GM13976 (cell line): ENCODE measurements around the gene GPAT2.
"Not testable (repeated sequence)": the region's sequence is repeated elsewhere in the genome, so short reads cannot be mapped to it uniquely, and the experiment has no call there.

ENCODE experiments used
- DNase-seq: peaks from one replicate; pipeline ENCODE4 v3.0.0; 2012; ENCODE audit warnings: low spot score
- in situ Hi-C: fragments of 300-500 bp; cut with MboI; formaldehyde crosslinking; loops from one replicate; pipeline ENCODE4 v1.12.0; 2022; ENCODE audit warnings: low sequenced_read_pairs, mixed read lengths, inconsistent platforms; ENCODE audit not compliant: unreplicated experiment
- TF ChIP-seq, protein P1 (sequence below): IDR thresholded peaks from 2 replicates; pipeline ENCODE4 v1.5.1; 2012; ENCODE audit warnings: borderline replicate concordance, mild to moderate bottlenecking; ENCODE audit not compliant: insufficient read depth; ENCODE audit errors: extremely low read depth, missing control alignments, control extremely low read depth

The GPAT2 gene

DNA sequence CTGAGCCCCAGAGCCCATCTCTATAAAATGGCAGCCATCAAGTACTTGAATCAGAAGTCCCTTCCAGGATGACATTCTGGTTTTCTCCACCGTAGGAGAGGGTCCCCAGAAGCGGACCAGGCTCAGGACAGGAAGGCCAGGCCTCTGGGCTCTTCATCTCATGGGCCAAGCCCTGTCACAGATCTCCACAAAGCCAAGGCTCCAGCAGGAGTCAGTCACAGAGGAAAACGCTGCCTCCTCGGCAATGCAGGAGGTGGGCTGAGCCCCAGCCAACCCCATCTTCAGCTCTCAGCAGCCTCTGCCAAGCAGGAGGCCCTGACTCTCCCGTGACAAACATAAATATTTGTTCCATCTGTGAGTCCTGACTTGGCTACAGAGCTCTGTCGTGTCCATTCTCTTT, 39.4 kb upstream of the GPAT2 start:
- DNase-seq = no peak
- in situ Hi-C loops = loop anchor here (25.0 kb wide), 1 partner anchor 1613 kb away; no protein-coding TSS in a partner anchor
- TF ChIP-seq, protein P1, sequence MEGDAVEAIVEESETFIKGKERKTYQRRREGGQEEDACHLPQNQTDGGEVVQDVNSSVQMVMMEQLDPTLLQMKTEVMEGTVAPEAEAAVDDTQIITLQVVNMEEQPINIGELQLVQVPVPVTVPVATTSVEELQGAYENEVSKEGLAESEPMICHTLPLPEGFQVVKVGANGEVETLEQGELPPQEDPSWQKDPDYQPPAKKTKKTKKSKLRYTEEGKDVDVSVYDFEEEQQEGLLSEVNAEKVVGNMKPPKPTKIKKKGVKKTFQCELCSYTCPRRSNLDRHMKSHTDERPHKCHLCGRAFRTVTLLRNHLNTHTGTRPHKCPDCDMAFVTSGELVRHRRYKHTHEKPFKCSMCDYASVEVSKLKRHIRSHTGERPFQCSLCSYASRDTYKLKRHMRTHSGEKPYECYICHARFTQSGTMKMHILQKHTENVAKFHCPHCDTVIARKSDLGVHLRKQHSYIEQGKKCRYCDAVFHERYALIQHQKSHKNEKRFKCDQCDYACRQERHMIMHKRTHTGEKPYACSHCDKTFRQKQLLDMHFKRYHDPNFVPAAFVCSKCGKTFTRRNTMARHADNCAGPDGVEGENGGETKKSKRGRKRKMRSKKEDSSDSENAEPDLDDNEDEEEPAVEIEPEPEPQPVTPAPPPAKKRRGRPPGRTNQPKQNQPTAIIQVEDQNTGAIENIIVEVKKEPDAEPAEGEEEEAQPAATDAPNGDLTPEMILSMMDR = no peak

GRCh38 chr2:96073170-96073775, 38.6 kb upstream of the GPAT2 start:
- TF ChIP-seq, protein P1 = no peak
- DNase-seq = no peak
- in situ Hi-C loops = loop anchor here (25.0 kb wide), 1 partner anchor 1614 kb away; no protein-coding TSS in a partner anchor

- no peak for DNase-seq
- in situ Hi-C loops = loop anchor here (25.0 kb wide), 1 partner anchor 1615 kb away; no protein-coding TSS in a partner anchor
- TF ChIP-seq, protein P1 = no peak
These were observed 38.0 kb upstream of the GPAT2 start for GRCh38 chr2:96072746-96073145.

GRCh38 chr2:96071977-96072491, 37.3 kb upstream of the GPAT2 start:
- in situ Hi-C loops = loop anchor here (25.0 kb wide), 1 partner anchor 1615 kb away; no protein-coding TSS in a partner anchor
- not testable (repeated sequence) for DNase-seq

- not testable (repeated sequence) for DNase-seq
- in situ Hi-C loops = loop anchor here (25.0 kb wide), 1 partner anchor 1616 kb away; no protein-coding TSS in a partner anchor
These were observed 36.6 kb upstream of the GPAT2 start for GRCh38 chr2:96071087-96071976.

DNA sequence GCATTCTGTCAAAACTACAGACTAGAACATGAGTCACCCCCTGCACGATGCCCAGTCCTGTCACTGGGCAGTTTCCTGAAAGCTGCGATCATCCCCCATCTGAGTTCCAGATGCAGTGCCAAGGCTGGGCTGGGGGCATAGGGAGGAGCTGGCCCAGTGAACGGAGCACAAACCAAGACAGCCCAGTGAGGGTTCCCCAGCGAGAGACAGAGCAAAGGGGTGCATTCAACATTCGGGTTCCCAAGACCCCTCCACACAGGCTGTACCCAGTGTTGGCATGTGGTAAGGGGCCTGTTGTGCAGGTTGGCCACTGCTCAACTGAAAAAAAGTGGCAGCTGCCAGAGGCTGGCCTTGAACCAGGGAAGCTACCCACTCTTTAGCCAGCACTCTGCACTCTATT, 35.6 kb upstream of the GPAT2 start:
- in situ Hi-C loops = loop anchor here (25.0 kb wide), 1 partner anchor 1617 kb away; no protein-coding TSS in a partner anchor
- DNase-seq = not testable (repeated sequence)

- DNase-seq = not testable (repeated sequence)
- in situ Hi-C loops = loop anchor here (25.0 kb wide), 1 partner anchor 1617 kb away; no protein-coding TSS in a partner anchor
These were observed 35.2 kb upstream of the GPAT2 start for GRCh38 chr2:96069878-96070277.

- in situ Hi-C loops = loop anchor here (25.0 kb wide), 1 partner anchor 1619 kb away; no protein-coding TSS in a partner anchor
- not testable (repeated sequence) for DNase-seq
These were observed 33.3 kb upstream of the GPAT2 start for GRCh38 chr2:96067902-96068581.

- not testable (repeated sequence) for DNase-seq
- in situ Hi-C loops = loop anchor here (25.0 kb wide), 1 partner anchor 1620 kb away; no protein-coding TSS in a partner anchor
These were observed 32.5 kb upstream of the GPAT2 start for GRCh38 chr2:96067098-96067660.

GRCh38 chr2:96066511-96066910, 31.8 kb upstream of the GPAT2 start:
- not testable (repeated sequence) for DNase-seq
- in situ Hi-C loops = loop anchor here (25.0 kb wide), 1 partner anchor 1621 kb away; no protein-coding TSS in a partner anchor

DNA sequence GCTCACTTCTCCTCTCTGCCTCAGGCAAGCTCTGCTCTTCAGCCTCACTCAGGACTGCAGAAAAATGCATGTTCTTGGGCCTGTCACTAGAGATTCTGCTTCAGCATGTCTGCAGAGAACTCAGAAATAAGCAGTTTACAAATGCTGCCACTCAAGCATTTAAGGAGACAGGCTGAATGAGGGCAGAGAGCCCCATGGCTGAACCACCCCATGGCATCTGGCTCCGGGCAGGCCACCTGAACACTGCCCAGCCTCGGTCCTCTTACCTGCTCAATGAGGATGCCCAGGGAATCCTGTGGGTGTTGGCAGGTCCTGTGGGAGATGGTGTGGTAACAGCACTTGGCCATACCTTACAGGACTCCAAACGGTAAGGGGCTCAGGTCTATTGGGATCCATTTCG, 31.2 kb upstream of the GPAT2 start:
- DNase-seq = not testable (repeated sequence)
- in situ Hi-C loops = loop anchor here (25.0 kb wide), 1 partner anchor 1621 kb away; no protein-coding TSS in a partner anchor
